Measurements from ENCODE around the gene RSPO3.

RSPO3 gene

GRCh38 chr6:127162836-127163235, 44.4 kb downstream of the RSPO3 start:
- DNase-seq (ENCODE audit: low read depth) = no peak

GRCh38 chr6:127164036-127164435, 45.6 kb downstream of the RSPO3 start:
- DNase-seq (ENCODE audit: low read depth) = no peak

- no peak for DNase-seq (ENCODE audit: low read depth)
Measured at GRCh38 chr6:127164565-127164964, 46.1 kb downstream of the RSPO3 start.

- DNase-seq (ENCODE audit: low read depth) = no peak
Measured at GRCh38 chr6:127173156-127173940, 54.9 kb downstream of the RSPO3 start.

GRCh38 chr6:127176146-127176545, 57.7 kb downstream of the RSPO3 start:
- DNase-seq (ENCODE audit: low read depth) = no peak

- no peak for DNase-seq (ENCODE audit: low read depth)
Measured at GRCh38 chr6:127177030-127177922, 58.8 kb downstream of the RSPO3 start.

- DNase-seq (ENCODE audit: low read depth) = no peak
Measured at GRCh38 chr6:127177923-127178231, 59.4 kb downstream of the RSPO3 start.

GRCh38 chr6:127178746-127179145, 60.3 kb downstream of the RSPO3 start:
- no peak for DNase-seq (ENCODE audit: low read depth)

GRCh38 chr6:127180426-127180825, 62.0 kb downstream of the RSPO3 start:
- no peak for DNase-seq (ENCODE audit: low read depth)

GRCh38 chr6:127182501-127182900, 64.0 kb downstream of the RSPO3 start:
- no peak for DNase-seq (ENCODE audit: low read depth)

GRCh38 chr6:127185437-127185995, 67.0 kb downstream of the RSPO3 start:
- no peak for DNase-seq (ENCODE audit: low read depth)

- DNase-seq (ENCODE audit: low read depth) = no peak
Measured at GRCh38 chr6:127186889-127187288, 68.4 kb downstream of the RSPO3 start.

- DNase-seq (ENCODE audit: low read depth) = no peak
Measured at GRCh38 chr6:127188744-127189143, 70.3 kb downstream of the RSPO3 start.

- DNase-seq (ENCODE audit: low read depth) = no peak
Measured at GRCh38 chr6:127190552-127190951, 72.1 kb downstream of the RSPO3 start.

- no peak for DNase-seq (ENCODE audit: low read depth)
Measured at GRCh38 chr6:127191716-127192115, 73.2 kb downstream of the RSPO3 start.

- DNase-seq (ENCODE audit: low read depth) = no peak
Measured at GRCh38 chr6:127192911-127193541, 74.6 kb downstream of the RSPO3 start.

GRCh38 chr6:127195833-127196232, 77.4 kb downstream of the RSPO3 start:
- DNase-seq (ENCODE audit: low read depth) = no peak

- no peak for DNase-seq (ENCODE audit: low read depth)
Measured at GRCh38 chr6:127198549-127198948, 80.1 kb downstream of the RSPO3 start.

- DNase-seq (ENCODE audit: low read depth) = no peak
Measured at GRCh38 chr6:127199470-127199869, 81.0 kb downstream of the RSPO3 start.

GRCh38 chr6:127200114-127200513, 81.6 kb downstream of the RSPO3 start:
- no peak for DNase-seq (ENCODE audit: low read depth)

GRCh38 chr6:127201321-127201720, 82.8 kb downstream of the RSPO3 start:
- DNase-seq (ENCODE audit: low read depth) = no peak

- no peak for DNase-seq (ENCODE audit: low read depth)
Measured at GRCh38 chr6:127202676-127203075, 84.2 kb downstream of the RSPO3 start.

- DNase-seq (ENCODE audit: low read depth) = no peak
Measured at GRCh38 chr6:127204281-127204680, 85.8 kb downstream of the RSPO3 start.
